ENCODE results near the gene PCLO. TPM values are rescaled to one million over a fixed set of nuclear protein-coding genes. Genes with fewer than 3 reads are reported as not detected.

PCLO gene, protein sequence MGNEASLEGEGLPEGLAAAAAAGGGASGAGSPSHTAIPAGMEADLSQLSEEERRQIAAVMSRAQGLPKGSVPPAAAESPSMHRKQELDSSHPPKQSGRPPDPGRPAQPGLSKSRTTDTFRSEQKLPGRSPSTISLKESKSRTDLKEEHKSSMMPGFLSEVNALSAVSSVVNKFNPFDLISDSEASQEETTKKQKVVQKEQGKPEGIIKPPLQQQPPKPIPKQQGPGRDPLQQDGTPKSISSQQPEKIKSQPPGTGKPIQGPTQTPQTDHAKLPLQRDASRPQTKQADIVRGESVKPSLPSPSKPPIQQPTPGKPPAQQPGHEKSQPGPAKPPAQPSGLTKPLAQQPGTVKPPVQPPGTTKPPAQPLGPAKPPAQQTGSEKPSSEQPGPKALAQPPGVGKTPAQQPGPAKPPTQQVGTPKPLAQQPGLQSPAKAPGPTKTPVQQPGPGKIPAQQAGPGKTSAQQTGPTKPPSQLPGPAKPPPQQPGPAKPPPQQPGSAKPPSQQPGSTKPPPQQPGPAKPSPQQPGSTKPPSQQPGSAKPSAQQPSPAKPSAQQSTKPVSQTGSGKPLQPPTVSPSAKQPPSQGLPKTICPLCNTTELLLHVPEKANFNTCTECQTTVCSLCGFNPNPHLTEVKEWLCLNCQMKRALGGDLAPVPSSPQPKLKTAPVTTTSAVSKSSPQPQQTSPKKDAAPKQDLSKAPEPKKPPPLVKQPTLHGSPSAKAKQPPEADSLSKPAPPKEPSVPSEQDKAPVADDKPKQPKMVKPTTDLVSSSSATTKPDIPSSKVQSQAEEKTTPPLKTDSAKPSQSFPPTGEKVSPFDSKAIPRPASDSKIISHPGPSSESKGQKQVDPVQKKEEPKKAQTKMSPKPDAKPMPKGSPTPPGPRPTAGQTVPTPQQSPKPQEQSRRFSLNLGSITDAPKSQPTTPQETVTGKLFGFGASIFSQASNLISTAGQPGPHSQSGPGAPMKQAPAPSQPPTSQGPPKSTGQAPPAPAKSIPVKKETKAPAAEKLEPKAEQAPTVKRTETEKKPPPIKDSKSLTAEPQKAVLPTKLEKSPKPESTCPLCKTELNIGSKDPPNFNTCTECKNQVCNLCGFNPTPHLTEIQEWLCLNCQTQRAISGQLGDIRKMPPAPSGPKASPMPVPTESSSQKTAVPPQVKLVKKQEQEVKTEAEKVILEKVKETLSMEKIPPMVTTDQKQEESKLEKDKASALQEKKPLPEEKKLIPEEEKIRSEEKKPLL (N-terminal part only)
- total RNA-seq (2014; rRNA removed; shearing (Covaris generic)), result 7.5 and 12.9 TPM in 2 replicates

DNA sequence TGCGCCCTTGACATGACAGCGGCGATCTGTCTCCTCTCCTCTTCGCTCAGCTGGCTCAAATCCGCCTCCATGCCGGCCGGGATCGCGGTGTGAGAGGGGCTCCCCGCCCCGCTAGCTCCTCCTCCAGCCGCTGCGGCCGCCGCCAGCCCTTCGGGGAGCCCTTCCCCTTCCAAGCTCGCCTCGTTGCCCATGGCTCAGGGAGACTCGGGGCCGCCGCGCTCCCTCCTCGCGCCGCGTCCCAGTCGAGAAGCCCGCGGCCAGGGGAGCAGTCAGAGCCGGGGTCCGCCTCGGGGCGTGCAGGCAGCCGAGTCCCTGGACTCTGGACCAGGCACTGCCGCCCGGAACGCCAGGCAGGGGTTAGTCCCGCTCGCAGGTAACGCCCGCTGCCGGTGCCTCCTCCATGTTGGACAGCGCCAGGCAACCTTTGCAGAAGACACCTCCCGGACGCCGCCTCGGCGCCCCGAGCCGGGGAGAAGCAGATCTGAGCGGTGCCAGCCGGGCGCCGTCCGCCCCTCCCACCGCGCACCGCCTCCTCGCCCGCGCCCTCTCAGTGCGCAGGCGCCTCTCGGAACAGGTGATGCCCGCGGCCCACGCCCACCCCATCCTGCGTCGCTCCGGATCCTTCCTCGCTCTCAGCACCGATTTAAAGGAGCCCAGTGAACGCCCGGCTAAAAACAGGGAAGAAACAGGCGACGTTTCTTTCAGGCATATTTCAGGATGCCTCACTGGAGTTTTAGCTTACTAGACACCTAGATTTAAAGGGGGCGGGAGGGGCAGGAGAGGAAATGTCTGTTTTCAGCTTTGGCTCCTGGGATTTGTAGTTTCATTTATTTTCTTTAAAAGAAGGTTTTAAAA is at the start of gene PCLO:
PCLO (minus strand) TSS at position 483 of the 855 bp plus-strand sequence; CDS start at position 191, 292 bp downstream.
- in situ Hi-C loops (cut with HindIII; ENCODE audit: low sequenced_read_pairs), result no loop called here
- DNase-seq (ENCODE audit: low spot score), result peak; percentile 98

DNA sequence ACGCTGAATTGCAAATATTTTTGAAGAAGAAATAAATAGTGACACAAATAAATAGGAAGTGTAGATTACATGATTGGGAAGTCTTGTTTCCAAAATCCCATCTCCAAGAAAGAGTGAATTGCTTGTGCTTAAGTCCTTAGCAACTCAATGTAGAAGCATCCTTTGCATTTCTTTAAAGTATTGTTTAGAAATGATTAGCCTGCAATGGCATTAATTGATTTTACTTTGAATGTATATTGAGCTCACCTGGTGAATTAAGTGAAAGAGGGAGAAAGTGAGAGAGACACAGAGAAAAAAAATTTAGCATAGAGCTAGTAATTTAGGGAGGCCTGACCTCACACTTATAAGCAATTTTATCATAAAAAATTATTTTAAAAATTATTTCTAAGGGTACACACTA is 49.0 kb upstream of the PCLO start:
- DNase-seq (ENCODE audit: low spot score), result no peak

DNA sequence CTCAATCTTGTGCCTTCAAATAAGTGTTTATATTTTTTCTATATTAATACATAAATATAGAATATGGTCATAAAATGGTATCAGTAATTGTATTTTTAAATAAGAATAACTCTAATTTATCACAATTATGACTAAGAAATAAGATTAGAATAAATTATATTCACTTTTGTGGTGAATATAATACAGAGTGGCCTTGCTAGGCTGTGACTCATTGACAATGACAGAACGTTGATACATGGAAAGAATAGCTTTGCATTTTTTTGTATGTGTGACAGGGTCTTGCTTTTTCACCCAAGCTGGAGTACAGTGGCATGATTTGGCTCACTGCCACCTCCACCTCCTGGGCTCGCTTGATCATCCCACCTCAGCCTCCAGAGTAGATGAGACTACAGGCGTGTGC is 47.8 kb upstream of the PCLO start:
- in situ Hi-C loops (cut with HindIII; ENCODE audit: low sequenced_read_pairs), result no loop called here
- DNase-seq (ENCODE audit: low spot score), result no peak

More for the DNA sequence above, 49.0 kb upstream of the PCLO start:
- in situ Hi-C loops (cut with HindIII; ENCODE audit: low sequenced_read_pairs), result no loop called here

DNA sequence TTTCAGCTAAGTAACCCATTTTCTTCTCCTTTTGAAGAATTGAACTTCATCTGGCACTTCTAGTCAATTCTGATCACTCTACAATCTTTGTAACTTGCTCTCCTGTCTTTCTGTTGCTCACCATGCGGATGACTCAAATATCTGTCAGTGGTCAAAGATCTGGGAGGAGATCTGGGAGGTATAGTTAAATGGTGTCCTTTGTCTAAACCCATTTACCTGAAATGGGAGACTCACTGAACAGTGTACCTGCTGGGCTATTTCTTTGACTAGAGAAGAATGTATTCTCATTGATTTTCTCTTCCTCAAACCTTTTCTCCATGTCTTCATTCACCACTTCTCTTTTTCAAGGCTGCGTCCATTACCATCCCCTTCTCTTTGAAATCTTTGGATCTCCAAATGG is 42.0 kb upstream of the PCLO start:
- DNase-seq (ENCODE audit: low spot score), result no peak
- in situ Hi-C loops (cut with HindIII; ENCODE audit: low sequenced_read_pairs), result no loop called here

DNA sequence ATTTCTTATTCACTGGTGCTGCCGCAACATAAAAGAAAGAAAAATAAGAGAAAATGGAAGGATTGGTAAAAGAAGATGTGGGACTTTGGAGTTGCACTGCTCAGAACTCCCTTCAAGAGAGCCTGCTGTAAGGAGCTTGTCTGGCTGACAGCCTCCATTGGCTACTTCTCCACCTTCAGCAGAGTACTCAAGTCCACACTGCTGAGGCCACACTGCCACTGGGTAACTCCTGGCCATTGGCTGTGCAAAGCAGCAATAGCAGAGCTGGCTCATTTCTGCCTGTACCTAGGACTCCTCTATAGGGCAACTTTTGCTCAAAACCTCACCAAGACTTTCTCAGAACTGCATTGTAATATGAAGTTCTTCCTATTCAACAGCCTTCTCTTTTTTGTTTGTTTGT is 38.7 kb upstream of the PCLO start:
- in situ Hi-C loops (cut with HindIII; ENCODE audit: low sequenced_read_pairs), result no loop called here
- DNase-seq (ENCODE audit: low spot score), result no peak

DNA sequence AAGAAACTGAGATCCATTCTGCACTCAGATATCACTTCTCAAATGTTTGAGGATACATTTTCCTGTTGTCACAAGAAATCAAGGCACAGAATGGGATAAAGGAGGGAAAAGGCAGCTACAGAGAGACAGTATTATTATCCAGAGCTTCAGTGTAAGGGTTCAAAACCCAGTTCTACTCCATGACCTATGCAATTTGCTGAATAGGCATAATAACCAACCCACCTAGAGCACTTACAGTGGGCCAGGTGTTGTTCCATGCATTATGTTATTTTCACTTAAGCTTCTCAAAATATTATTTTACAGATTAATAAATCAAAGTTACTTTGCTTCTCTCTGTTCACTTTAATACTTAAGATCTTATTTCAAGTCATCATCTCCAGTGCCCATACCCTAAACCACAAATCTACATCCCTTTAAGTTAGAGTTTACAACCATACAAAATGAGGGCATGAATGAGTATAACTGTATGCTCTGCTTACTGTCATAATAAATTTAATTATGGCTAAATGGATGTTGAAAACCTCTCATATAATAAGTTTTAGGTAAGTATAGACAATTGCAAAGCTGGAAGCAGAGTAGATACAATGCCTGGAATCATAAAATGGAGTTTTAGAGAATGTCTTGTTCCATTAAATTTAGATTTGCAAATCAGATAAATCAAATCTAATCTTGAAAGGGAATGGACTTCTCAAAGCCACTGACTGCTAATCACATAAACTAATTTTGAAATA is 28.1 kb upstream of the PCLO start:
- in situ Hi-C loops (cut with HindIII; ENCODE audit: low sequenced_read_pairs), result no loop called here
- no peak for DNase-seq (ENCODE audit: low spot score)

DNA sequence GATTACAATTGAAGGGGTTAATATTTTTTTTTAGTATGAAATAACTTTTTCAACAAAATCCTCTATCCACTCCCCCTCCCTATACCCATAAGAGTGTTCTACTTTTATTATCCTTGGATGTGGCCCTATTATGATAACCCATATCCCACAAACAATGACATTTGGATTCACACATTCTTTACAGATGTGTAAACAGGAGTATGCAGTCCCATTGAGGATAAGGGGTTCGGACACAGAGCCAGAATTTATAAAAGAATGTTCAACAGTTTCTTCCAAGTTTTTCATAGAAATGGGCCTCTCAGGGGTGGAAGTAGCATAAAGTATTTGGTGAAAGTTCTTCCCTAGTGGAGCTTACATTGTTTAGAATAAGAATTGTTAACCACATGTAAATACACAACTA is 16.1 kb upstream of the PCLO start:
- no peak for DNase-seq (ENCODE audit: low spot score)
- in situ Hi-C loops (cut with HindIII; ENCODE audit: low sequenced_read_pairs), result no loop called here

DNA sequence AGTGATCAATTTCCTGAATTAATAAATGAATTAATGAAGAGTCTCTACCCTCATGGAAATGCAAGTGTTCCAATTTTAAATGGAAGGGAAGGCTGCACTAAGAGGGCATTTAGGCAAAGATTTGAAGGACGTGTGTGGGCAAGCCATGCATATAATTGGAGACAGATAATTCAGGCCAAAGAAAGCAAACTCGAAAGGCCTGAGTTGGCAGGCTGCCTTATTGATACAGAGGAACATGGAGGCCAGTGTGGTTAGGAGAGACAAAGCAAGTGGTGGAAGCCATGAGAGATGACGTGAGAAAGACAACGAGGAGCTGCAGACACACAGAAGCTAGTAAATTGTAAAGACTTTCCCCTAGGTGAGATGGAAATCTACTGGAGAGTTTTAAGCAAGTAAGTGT is 15.4 kb upstream of the PCLO start:
- in situ Hi-C loops (cut with HindIII; ENCODE audit: low sequenced_read_pairs), result no loop called here
- DNase-seq (ENCODE audit: low spot score), result no peak

DNA sequence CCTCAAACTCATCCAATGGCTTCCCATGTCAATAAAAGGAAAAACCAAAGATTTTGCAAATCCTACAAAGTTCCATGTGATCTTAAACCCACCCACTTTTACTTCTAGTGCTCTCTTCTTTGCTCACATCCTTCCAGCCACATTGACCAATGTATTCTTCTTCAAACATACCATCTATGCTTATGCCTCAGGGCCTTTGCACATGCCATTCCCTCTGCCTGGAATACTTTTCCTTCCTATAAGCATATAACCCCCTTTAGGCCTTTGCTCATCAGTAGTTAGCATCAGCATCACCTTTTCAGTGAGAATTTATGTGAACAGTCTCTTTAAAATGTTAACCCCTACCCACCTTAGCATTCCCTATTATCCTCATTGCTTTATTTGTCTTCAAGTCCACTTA is 11.0 kb upstream of the PCLO start:
- in situ Hi-C loops (cut with HindIII; ENCODE audit: low sequenced_read_pairs), result no loop called here
- no peak for DNase-seq (ENCODE audit: low spot score)

DNA sequence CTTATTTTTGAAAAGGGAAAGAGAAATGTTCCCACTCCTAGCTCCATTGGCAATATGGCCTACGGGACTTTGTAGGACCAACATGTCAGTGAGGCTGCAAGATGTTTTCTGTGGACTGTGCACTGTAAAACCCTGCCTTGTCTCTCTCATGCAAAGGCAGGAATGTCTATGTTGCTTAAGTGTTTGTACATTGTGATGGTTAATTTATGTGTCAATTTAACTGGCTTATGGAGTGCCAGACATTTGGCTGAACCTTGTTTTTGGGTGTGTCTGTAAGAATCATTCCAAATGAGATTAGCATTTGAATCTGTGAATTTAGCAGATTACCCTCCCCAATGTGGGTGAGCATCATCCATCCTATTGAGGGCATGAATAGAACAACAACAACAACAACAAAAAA is 4.1 kb upstream of the PCLO start:
- in situ Hi-C loops (cut with HindIII; ENCODE audit: low sequenced_read_pairs), result no loop called here

DNA sequence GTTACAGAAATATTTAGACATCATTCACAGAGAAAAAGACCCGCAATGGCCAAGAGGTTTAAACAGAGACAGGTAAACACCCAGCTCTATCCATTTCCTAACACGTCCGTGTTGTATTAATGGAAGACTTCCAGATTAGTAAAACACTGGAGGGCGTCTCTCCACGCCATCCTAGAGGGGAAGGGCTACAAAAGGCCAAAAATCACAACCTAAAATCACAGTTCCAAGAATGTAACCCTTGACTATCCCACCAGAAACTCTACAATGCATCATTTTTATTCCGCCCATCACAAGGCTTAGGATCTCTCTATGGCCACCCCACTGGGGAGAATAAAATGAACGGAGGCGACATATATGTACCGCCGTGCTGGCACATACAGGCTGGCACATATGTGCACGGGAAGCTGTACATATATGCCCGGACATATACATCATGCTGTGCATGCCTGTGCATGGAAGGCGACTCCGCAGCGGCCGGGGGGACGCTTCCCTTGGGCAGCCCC is 734 bp downstream of the PCLO start:
- DNase-seq (ENCODE audit: low spot score), result peak; percentile 74
- in situ Hi-C loops (cut with HindIII; ENCODE audit: low sequenced_read_pairs), result no loop called here

More for the DNA sequence above, 4.1 kb upstream of the PCLO start:
- no peak for DNase-seq (ENCODE audit: low spot score)

DNA sequence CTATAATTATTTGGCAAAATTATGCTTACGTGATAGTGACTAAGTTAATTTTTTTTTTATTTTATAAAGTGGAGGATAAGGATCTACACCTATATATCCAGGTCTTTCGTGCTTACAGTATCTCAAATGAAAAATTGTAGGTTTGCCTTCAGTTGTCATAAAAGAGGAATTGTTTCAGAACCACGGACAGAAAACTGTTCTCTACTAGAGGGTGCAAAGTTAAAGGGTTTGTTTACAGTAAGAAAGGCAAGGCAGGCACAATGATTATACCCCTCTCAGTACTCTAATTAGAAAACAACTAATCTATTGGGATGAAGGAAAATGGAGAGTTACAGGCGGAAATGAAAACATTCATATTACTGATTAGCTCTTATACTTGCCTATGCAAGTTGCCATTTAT is 1.5 kb downstream of the PCLO start:
- DNase-seq (ENCODE audit: low spot score), result no peak
- in situ Hi-C loops (cut with HindIII; ENCODE audit: low sequenced_read_pairs), result no loop called here

DNA sequence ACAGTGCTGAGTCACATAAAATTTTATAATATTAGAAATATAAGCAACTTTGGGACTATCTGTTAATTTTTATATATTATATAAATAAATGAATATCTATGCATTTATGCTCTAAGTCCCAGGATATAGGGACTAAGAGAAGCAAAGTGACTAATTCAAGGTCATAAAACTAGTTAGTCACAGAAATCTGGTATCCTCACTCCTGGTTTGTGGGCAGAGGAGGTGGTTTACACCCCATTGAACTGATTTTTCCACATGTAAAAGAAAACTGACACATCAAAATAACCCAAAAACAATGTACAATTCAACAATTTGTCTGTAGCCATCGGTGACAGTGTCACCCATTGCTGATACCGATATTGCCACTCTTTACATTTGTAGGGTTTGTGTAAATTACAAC is 3.0 kb downstream of the PCLO start:
- in situ Hi-C loops (cut with HindIII; ENCODE audit: low sequenced_read_pairs), result no loop called here
- no peak for DNase-seq (ENCODE audit: low spot score)

DNA sequence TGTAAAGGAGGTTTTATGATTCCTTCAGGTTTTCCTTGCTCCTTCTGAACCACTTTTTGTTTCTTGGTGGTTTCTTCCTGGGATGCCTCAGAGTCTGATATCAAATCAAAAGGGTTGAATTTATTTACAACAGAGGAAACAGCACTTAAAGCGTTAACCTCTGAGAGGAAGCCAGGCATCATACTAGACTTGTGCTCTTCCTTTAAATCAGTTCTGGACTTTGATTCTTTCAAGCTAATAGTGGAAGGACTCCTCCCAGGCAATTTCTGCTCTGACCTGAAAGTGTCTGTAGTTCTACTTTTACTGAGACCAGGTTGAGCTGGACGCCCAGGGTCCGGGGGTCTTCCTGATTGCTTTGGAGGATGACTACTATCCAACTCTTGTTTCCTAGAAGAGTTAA is 6.7 kb downstream of the PCLO start:
- no peak for DNase-seq (ENCODE audit: low spot score)
- in situ Hi-C loops (cut with HindIII; ENCODE audit: low sequenced_read_pairs), result no loop called here

DNA sequence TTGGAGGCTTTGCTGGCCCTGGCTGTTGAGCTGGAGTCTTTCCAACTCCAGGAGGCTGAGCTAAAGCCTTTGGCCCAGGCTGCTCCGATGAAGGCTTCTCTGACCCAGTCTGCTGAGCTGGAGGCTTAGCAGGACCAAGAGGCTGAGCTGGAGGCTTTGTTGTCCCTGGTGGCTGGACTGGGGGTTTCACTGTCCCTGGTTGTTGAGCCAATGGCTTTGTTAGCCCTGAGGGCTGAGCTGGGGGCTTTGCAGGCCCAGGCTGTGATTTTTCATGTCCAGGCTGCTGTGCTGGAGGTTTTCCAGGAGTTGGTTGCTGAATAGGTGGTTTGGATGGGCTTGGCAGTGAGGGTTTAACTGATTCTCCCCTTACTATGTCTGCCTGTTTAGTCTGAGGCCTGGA is 7.3 kb downstream of the PCLO start:
- in situ Hi-C loops (cut with HindIII; ENCODE audit: low sequenced_read_pairs), result no loop called here
- no peak for DNase-seq (ENCODE audit: low spot score)

DNA sequence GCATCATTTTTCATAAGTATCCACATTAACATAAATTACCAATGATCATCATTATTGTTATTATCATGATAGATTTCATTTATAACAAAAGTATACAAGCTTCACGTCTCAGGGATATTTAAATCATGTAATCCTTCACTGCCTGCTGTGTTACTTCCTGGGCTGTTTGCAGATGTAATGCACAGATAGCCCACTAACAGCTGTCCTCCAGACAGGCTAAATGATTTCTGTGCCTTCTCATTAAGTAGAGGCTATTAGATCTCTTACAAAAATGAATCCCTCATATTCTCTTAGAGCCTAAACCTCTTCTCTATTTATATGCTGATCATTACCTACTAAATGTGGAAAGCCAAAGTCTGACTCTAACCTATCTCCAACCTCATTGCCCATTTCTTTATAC is 9.3 kb downstream of the PCLO start:
- no peak for DNase-seq (ENCODE audit: low spot score)
- in situ Hi-C loops (cut with HindIII; ENCODE audit: low sequenced_read_pairs), result no loop called here

DNA sequence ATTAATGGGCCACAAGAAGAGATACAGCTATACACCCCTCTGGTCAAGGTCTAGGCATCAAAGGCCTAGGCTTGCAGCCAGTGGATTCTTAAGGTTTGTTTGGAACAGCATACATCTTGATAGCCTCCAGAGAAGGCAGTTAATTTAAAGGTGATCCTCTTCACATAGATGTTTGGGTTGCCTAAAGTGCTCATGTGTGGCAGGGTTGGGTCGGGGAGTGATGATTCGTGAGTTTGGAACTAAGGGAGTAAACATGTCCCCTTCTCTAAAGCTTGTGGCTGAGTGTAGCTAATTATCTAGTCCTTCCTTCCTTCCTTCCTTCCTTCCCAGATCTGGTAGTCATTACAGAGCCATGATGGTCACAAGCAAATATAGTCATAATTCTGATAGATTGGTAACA is 12.4 kb downstream of the PCLO start:
- in situ Hi-C loops (cut with HindIII; ENCODE audit: low sequenced_read_pairs), result no loop called here
- DNase-seq (ENCODE audit: low spot score), result no peak

DNA sequence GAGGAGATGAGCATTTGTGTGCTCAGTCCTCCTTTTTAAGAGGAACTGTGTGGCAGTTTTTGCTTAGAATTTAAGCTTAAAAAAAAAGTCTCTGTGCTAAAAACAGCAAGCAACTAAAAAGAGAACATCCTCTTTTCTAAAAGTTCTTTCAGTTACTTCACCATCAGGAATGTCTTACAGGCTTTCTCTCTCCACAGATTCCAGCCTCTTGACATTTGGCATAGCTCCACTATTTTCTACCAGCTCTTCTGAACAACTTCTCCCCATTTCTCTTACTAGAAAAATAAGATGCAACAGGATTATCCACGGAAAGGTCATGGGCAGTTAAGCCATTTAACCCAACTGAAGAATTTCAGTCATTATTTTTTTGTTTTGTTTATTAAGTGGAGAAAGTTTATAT is 13.2 kb downstream of the PCLO start:
- no peak for DNase-seq (ENCODE audit: low spot score)
- in situ Hi-C loops (cut with HindIII; ENCODE audit: low sequenced_read_pairs), result no loop called here
